Cardiac fibroblast (primary cell): ENCODE measurements around the gene ANO10.
"Not testable (repeated sequence)": the region's sequence is repeated elsewhere in the genome, so short reads cannot be mapped to it uniquely, and the experiment has no call there.

ENCODE experiments used
- DNase-seq, 2 donors: peaks; one replicate each; pipeline versions ENCODE4 v3.0.0 to v3.0.0-alpha.2; 2010; ENCODE audit warnings: low read depth in 2 of 2
- H3K4me3 ChIP-seq, 2 donors: replicated peaks in 1 of 2; 1 replicate in 1 of 2; 2 replicates in 1 of 2; pipeline ENCODE4 v1.5.1; 2011; ENCODE audit warnings: low read depth in 2 of 2, low read length in 2 of 2, mild to moderate bottlenecking in 2 of 2, moderate library complexity in 1 of 2
- CTCF ChIP-seq: IDR thresholded peaks from one replicate; pipeline ENCODE4 v1.5.1; 2011; ENCODE audit warnings: low read depth, mild to moderate bottlenecking, low read length, inconsistent platforms

Gene ANO10

GRCh38 chr3:43581343-43581742, 40.5 kb downstream of the ANO10 start:
- no peak overlapping the region for H3K4me3 ChIP-seq
- peak; percentile 12 to 37 for DNase-seq
- no peak for TF ChIP-seq CTCF

- no peak overlapping the region for H3K4me3 ChIP-seq
- no peak for DNase-seq
- no peak for TF ChIP-seq CTCF
Observed at GRCh38 chr3:43580181-43580580, 41.6 kb downstream of the ANO10 start.

- H3K4me3 ChIP-seq = no peak overlapping the region
- DNase-seq = no peak
- no peak for TF ChIP-seq CTCF
Observed at GRCh38 chr3:43573576-43573975, 48.2 kb downstream of the ANO10 start.

- not testable (repeated sequence) for H3K4me3 ChIP-seq, DNase-seq
Observed at GRCh38 chr3:43565661-43566341, 56.0 kb downstream of the ANO10 start.

- no peak overlapping the region for H3K4me3 ChIP-seq
- DNase-seq = no peak
- TF ChIP-seq CTCF = no peak
Observed at GRCh38 chr3:43559961-43560360, 61.9 kb downstream of the ANO10 start.

- no peak for TF ChIP-seq CTCF
- DNase-seq = no peak
- no peak overlapping the region for H3K4me3 ChIP-seq
Observed at GRCh38 chr3:43558171-43558570, 63.6 kb downstream of the ANO10 start.

- no peak for DNase-seq
- no peak for TF ChIP-seq CTCF
- H3K4me3 ChIP-seq = no peak overlapping the region
Observed at GRCh38 chr3:43549626-43550290, 72.1 kb downstream of the ANO10 start.
